Activated naive CD8-positive, alpha-beta T cell (primary cell): Measurements from ENCODE around the gene COBL.
A peak's percentile ranks its signal among the peaks of the same experiment; 100 is the strongest.

Experiments
- H3K27ac Mint-ChIP-seq: one replicate; pipeline ENCODE4 v1.8.0; 2021; ENCODE audit warnings: mixed read lengths
- H3K27me3 Mint-ChIP-seq: one replicate; pipeline ENCODE4 v1.8.0; 2021; ENCODE audit warnings: mixed read lengths
- H3K36me3 Mint-ChIP-seq: one replicate; pipeline ENCODE4 v1.8.0; 2021; ENCODE audit warnings: mixed read lengths
- H3K4me1 Mint-ChIP-seq: one replicate; pipeline ENCODE4 v1.8.0; 2021; ENCODE audit warnings: low read depth, mixed read lengths
- H3K4me3 Mint-ChIP-seq: one replicate; pipeline ENCODE4 v1.8.0; 2021; ENCODE audit warnings: mild to moderate bottlenecking, mixed read lengths
- H3K9me3 Mint-ChIP-seq: one replicate; pipeline ENCODE4 v1.8.0; 2021; ENCODE audit warnings: low read depth, mixed read lengths

The COBL gene

DNA sequence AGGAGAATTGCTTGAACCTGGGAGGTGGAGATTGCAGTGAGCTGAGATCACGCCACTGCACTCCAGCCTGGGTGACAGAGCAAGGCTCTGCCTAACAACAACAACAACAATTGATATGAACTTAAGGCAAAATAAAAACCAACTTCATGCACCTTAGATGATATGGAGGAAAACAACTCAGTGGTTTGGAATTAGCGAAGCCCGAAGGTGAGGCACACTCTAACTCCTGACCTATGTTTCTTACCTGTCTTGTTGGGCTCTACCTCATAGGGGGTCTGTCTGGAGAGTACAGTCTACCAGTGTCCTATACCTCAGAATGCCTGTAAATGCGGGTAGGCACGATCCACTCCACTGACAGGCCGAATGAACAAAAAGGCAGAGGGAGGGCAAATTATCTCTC, 24.3 kb upstream of the COBL start:
- Mint-ChIP-seq H3K27ac (no peak overlapping the region), H3K4me3 (no peak overlapping the region), H3K36me3 (no peaks in the 10 kb centered on the region), H3K4me1 (no peaks in the 10 kb centered on the region), H3K27me3 (peaks cover 6% of the 10 kb centered on the region), H3K9me3 (no peaks in the 10 kb centered on the region)

DNA sequence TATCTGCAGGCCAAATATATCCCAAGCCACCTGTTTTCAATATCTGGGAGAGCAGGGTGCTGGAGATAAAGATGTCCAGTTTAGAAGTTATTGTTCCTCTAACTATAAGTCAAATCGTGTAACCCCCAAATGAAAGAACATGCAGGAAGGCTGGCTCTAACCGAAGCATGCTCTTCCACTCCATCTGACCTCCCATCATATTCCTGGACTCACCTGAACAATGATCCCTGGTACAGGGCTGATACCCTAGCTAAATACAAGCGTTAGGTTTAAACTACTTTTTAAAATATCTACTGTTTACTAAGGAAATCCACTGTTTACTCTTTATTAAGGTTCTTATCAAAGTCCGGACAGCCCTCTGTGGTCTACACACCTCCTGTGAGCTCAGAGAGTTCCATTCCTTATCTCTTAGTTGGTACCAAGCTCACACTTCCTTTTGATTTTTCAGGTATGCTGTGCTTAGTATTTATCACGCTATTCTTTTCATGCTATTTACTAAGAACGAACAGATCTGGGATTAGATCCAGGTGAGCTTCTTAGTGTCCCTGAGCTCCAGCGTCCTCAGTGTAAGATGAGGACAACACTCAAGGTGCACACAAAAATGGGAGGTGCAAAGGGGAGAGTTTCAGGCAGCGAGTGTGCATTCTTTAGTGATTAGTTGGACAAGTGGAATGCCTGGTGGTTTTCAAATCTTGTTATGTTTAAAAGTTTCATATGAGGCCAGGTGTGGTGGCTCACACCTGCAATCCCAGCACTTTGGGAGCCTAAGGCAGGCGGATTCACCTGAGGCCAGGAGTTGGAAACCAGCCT, 23.6 kb upstream of the COBL start:
- peaks cover 6% of the 10 kb centered on the region for H3K27me3 Mint-ChIP-seq
- no peaks in the 10 kb centered on the region for H3K9me3 Mint-ChIP-seq
- H3K27ac Mint-ChIP-seq = no peak overlapping the region
- H3K4me1 Mint-ChIP-seq = no peaks in the 10 kb centered on the region
- no peak overlapping the region for H3K4me3 Mint-ChIP-seq
- no peaks in the 10 kb centered on the region for H3K36me3 Mint-ChIP-seq

DNA sequence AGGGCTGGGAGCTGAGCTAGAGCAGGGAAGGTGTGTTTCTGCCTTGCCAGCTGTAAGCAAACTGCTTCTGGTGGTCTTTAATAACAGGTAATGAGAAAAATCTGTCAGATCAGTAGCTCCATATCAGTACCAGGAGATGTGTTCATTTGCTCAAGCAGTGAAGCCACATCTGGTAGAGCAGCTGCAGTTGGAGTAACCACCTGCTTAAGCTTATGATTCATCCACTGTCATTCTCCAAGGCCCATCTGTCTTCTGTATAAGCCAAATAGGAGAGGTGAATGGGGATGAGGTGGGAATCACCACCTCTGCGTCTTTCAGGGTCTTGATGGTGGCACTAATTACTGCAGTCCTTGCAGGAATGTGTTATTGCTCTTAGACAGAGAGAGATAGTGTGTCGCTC, 18.4 kb upstream of the COBL start:
- Mint-ChIP-seq H3K9me3 (no peaks in the 10 kb centered on the region), H3K4me3 (no peak overlapping the region), H3K27me3 (no peaks in the 10 kb centered on the region), H3K4me1 (no peaks in the 10 kb centered on the region), H3K27ac (no peak overlapping the region), H3K36me3 (no peaks in the 10 kb centered on the region)

DNA sequence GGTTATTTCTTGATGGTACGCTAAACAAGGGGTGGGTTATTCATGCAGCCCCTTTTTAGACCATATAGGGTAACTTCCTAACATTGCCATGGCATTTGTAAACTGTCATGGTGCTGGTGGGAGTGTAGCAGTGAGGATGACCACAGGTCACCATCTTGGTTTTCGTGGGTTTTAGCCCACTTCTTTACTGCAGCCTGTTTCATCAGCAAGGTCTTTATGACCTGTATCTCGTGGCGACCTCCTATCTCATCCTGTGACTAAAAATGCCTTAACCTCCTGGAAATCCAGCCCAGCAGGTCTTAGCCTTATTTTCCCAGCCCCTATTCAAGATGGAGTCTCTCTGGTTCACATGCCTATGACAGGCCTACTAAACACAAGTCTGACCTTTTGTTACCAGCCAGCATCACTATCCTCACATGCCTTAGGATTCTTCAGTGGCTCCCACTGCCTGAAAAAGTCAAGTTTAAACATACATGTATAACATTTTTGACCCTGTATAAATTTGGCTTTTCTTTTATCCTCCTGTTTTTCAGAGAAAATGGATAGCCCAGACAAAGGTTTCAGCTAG, 13.2 kb upstream of the COBL start:
- no peak overlapping the region for H3K4me3 Mint-ChIP-seq
- H3K4me1 Mint-ChIP-seq = no peaks in the 10 kb centered on the region
- no peak overlapping the region for H3K27ac Mint-ChIP-seq
- H3K9me3 Mint-ChIP-seq = no peaks in the 10 kb centered on the region
- no peaks in the 10 kb centered on the region for H3K27me3 Mint-ChIP-seq
- H3K36me3 Mint-ChIP-seq = no peaks in the 10 kb centered on the region

DNA sequence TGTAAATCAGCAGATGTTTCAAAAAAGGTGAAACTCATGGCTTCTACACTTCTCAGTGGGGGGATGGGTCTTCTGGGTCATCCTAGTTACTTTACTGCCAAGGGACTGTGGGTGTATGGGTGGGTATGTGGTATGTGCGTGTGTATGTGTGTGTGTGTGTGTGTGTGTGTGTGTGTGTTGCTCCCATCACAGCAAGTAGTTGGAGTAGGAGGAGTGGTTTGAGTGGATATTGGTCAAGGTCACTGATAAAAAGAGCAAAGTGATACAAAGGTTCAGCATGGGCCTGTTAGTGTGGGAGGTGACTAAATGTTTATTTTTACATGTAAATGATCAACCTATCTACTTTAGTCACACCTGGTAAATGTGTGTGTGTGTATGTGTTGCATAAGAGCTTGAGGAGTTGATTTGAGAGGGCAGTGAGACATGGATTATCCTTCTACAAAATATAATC, 11.8 kb upstream of the COBL start:
- H3K4me3 Mint-ChIP-seq = no peak overlapping the region
- H3K27me3 Mint-ChIP-seq = no peaks in the 10 kb centered on the region
- H3K4me1 Mint-ChIP-seq = no peaks in the 10 kb centered on the region
- no peak overlapping the region for H3K27ac Mint-ChIP-seq
- H3K36me3 Mint-ChIP-seq = no peaks in the 10 kb centered on the region
- H3K9me3 Mint-ChIP-seq = no peaks in the 10 kb centered on the region

DNA sequence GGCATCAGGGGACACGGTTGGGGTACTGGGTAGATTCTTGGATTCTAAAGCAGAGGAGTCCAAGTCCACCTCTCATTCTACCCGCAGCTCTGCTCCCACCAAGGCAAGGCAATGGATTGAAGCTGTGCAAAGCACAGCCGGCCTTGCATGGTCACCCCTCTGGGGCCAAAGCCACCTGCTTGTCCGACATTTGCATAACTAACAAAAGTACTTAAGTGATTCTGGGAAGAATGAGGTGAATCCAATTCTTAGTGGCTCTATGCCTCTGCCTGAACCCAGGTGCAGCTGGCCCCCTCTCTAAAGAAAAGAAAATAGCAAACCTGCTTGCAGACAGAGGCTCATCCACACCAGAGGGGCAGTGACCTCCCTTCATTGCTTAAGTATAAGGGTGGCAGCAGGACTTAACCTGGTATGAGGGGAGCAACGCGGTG, 10.7 kb upstream of the COBL start:
- H3K36me3 Mint-ChIP-seq = no peaks in the 10 kb centered on the region
- H3K4me3 Mint-ChIP-seq = no peak overlapping the region

DNA sequence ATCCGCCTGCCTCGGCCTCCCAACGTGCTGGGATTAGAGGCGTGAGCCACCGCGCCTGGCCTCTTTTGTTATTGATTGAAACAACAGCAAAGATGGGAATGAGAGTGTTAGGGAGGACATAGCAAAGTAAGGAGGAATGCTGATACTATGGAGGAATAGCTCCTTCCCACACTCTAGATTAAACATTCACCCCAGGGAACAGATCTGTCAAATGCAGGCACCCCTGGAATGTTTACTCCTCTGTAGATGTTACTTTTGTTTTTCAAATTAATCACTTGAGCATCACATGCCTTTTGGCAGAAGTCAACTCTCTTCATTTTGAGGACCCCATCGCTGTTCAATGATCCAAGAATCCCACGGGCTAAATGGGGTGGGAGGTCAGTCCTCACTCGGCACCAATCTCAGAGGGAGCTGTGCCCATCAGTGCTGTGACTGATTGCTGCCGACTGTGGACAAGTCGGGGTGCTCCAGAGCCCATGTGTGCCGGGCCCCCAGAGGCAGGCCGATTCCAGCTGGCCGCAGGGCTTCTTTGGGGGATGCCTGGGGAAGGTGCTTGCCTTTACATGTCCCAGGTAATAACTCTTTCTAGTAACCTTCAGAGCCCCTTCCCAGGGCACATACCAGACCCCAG, 10.2 kb upstream of the COBL start:
- Mint-ChIP-seq H3K36me3 (no peaks in the 10 kb centered on the region), H3K4me1 (no peaks in the 10 kb centered on the region), H3K27ac (no peak overlapping the region), H3K4me3 (no peak overlapping the region), H3K27me3 (no peaks in the 10 kb centered on the region), H3K9me3 (no peaks in the 10 kb centered on the region)

More for the DNA sequence above, 10.7 kb upstream of the COBL start:
- Mint-ChIP-seq H3K4me1 (no peaks in the 10 kb centered on the region), H3K9me3 (no peaks in the 10 kb centered on the region), H3K27ac (no peak overlapping the region), H3K27me3 (no peaks in the 10 kb centered on the region)

DNA sequence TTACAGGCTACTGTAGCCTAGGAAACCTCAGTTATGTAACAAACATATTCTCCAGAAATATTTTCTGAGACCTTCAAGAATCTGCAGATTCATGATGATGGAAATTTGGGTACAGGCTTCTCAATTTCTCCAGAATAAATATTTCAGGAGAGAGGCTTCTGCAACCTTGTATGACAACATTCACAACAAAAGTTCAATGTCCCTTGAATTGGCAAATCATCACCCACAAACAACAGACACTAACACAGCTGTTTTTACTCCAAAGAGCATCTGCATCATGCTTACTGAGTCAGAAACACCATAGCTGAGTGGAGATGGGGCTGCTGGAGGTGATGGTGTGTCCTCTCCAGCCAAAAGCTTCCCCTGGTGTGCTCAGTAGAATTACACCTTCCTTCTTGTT, 9.3 kb upstream of the COBL start:
- H3K9me3 Mint-ChIP-seq = no peaks in the 10 kb centered on the region
- H3K4me3 Mint-ChIP-seq = no peak overlapping the region
- no peaks in the 10 kb centered on the region for H3K27me3 Mint-ChIP-seq
- H3K36me3 Mint-ChIP-seq = no peaks in the 10 kb centered on the region
- no peak overlapping the region for H3K27ac Mint-ChIP-seq
- H3K4me1 Mint-ChIP-seq = no peaks in the 10 kb centered on the region

DNA sequence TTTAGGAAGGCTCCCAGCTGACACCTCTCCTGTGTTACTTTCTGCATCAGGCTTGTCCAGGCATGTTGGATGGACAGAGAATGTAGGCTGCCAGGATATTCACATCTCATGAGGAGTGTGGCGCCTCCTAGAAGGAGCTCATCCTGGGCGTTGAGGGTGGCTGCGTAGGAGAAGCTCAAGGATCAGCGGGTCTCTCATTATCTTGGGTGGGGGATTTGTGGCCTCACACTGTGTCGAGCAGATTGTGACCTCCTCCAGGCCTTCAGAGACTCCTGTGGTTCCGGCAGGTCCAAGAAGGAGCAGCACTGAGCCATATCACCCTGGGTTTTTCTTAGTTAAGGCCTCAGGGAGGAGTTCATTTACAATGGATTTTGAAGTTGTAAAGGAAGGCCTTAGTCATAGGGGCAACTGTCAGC, 8.7 kb upstream of the COBL start:
- Mint-ChIP-seq H3K4me3 (no peak overlapping the region), H3K4me1 (no peaks in the 10 kb centered on the region), H3K27ac (no peak overlapping the region), H3K9me3 (no peaks in the 10 kb centered on the region), H3K36me3 (no peaks in the 10 kb centered on the region), H3K27me3 (no peaks in the 10 kb centered on the region)

DNA sequence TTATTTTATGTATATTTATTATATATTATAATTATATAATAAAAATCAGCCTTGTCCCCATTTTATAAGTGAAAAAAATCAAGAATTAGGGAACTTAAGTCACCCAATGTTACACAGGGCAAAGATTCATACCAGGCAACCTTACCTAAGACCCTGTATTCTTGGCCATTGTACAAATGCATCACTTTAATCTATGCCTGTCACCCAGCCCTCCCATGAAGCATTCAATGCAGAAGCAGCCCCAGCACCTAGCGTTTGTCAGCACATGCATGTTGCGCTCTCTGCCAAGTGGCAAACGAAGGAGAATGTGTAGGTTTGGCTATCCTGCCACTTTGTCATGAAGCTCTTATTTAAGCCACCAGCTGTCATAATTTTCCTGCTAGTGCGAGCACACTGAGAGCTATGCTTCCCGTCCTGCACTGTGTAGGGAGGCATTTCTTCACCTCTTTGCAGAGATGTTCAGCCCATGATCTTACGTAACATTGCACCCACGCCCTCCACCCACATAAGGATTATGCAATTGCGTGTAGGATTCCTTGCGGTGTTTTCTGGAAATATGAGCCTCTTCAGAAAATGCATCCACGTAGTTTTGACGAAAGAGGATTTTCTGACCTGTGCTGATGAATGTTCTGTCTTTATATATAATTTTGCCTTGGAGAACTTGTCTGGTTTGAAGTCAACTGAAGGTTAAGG, 7.7 kb upstream of the COBL start:
- Mint-ChIP-seq H3K4me1 (no peaks in the 10 kb centered on the region), H3K27ac (no peak overlapping the region), H3K4me3 (no peak overlapping the region), H3K27me3 (no peaks in the 10 kb centered on the region), H3K9me3 (no peaks in the 10 kb centered on the region), H3K36me3 (no peaks in the 10 kb centered on the region)

DNA sequence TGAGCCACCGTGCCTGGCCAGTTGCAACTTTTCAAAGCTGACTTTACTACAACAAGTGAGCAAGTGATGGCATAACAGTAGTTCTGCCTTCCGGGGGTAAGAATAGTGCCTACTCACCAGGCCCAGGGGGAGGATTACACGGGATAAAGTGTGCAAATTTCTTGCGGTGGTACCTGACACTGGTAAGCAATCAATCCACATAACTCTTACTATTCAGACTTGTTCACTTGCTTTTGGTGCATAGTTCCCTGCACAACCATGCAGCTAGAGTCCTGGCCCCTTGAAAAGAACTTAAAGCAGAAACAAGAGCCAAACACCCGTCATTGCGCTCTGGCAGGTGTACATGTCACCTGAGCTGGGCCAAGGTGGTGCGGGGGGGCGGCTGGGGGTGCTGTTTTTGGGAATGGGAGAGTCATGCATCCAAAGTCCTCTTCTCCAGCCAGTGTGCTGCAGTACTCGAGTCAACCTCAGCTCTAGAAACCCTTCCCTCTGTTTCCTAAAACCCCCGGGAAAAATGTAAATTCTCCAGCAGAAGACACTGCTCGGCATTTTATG, 5.4 kb upstream of the COBL start:
- Mint-ChIP-seq H3K27me3 (peaks cover 8% of the 10 kb centered on the region), H3K36me3 (no peaks in the 10 kb centered on the region), H3K4me3 (no peak overlapping the region), H3K4me1 (peaks cover 6% of the 10 kb centered on the region), H3K9me3 (no peaks in the 10 kb centered on the region), H3K27ac (no peak overlapping the region)

DNA sequence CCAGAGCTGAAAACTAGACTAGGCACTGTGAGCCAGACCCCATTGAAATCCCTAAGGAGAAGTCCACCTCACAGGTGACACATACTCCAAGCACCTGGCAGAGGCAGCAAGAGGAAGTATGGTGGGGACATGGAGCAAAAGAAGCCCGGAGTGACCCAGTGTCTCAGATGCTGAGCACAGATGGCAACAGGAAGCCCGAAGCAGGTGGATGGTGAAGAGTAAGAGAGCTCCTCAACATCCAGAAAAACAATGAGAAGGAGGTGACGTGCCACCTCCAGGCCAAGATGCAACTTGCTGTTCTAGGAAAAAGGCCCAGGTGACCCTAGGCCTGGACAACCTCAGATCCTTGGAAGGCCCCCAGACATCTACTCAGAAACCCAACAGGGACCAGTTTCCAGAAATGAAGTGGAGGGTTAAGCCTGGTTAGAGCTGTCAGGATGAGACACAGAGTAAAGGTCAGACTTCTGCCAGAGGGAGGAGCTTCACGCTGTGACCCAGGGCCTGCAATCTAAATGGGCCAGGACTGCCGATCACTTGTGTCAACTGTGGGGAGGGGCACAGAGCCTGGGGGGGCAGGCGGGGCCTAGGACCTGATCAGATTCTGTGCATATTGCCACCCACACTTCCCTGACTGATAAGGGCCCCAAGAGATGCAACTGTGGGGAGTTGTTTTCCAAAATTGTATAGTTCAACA, 2.4 kb upstream of the COBL start:
- Mint-ChIP-seq H3K27ac (no peak overlapping the region), H3K4me1 (peaks cover 14% of the 10 kb centered on the region), H3K4me3 (no peak overlapping the region)

DNA sequence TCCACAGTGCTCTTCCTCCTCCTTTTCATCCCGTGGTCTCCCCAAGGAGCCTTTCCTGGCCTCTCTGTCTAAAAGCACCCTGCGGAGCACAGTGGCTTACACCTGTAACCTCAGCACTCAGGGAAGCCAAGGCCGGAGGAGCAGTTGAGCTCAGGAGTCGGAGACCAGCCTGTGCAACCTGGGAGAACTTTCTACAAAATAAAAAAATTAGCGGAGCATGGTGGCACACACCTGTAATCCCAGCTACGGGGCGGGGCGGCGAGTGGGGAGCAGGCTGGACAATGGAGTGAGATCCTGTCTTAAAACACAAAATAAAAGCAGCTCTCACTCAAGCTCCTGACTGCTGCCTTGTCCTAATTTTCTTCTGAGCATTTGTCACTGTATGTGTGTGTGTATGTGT, 1.4 kb upstream of the COBL start:
- H3K4me3 Mint-ChIP-seq = no peak overlapping the region
- H3K27ac Mint-ChIP-seq = no peak overlapping the region
- H3K9me3 Mint-ChIP-seq = no peaks in the 10 kb centered on the region
- peaks cover 26% of the 10 kb centered on the region for H3K27me3 Mint-ChIP-seq
- H3K4me1 Mint-ChIP-seq = peaks cover 14% of the 10 kb centered on the region
- no peaks in the 10 kb centered on the region for H3K36me3 Mint-ChIP-seq

More for the DNA sequence above, 2.4 kb upstream of the COBL start:
- Mint-ChIP-seq H3K27me3 (peaks cover 21% of the 10 kb centered on the region), H3K9me3 (no peaks in the 10 kb centered on the region), H3K36me3 (no peaks in the 10 kb centered on the region)

DNA sequence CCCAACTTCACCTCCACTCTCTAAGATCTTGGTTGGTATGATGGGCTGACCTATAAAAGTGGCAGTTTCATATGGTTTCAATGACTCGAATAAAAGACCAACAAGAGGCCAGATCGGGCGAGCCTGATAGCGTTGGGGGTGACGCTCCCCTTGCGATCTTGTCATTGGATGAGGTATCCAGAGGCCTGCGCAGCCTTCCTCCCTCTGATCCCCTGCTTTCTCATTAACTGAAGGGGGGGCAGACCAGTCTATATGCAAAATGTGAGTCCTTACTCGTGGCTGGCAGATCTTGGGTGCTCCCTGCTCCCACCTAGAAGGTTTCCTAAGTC, 937 bp upstream of the COBL start:
- Mint-ChIP-seq H3K9me3 (no peaks in the 10 kb centered on the region), H3K4me3 (peak overlapping the region; percentile 63)

More for the DNA sequence above, 937 bp upstream of the COBL start:
- Mint-ChIP-seq H3K36me3 (no peaks in the 10 kb centered on the region), H3K27me3 (peaks cover 26% of the 10 kb centered on the region), H3K27ac (no peak overlapping the region), H3K4me1 (peaks cover 14% of the 10 kb centered on the region)
